Measurements from ENCODE around the gene DNMT3B.

GRCh38 chr20:32763202-32764004 lies 1.2 kb downstream of the DNMT3B start:
- TF ChIP-seq CTCF (IDR thresholded peaks at IDR 0.05): no peak
- TF ChIP-seq POLR2A (IDR thresholded peaks at IDR 0.05): no peak
